NOMO-1 treated with DMSO at 0.1 percent for 48 hours (cell line): ENCODE results near the gene SEMA4A.

ENCODE experiments used
- DNase-seq: peaks from one replicate; lab custom pipeline; 2025; ENCODE audit not compliant: unreplicated experiment; lab: John Stamatoyannopoulos, UW

Gene SEMA4A

GRCh38 chr1:156225677-156226014 lies 72.3 kb downstream of the SEMA4A start:
- no peak for DNase-seq

GRCh38 chr1:156226116-156226538 lies 72.7 kb downstream of the SEMA4A start:
- DNase-seq = no peak

GRCh38 chr1:156226782-156227181 lies 73.4 kb downstream of the SEMA4A start:
- DNase-seq = no peak
